GM23248 (cell line): ENCODE data around the gene TBCC.

ENCODE experiments used
- EZH2 ChIP-seq: fragments of 200-600 bp; sonication (generic); IDR thresholded peaks from 2 replicates; pipeline ENCODE4 v1.6.1; 2018; ENCODE audit warnings: antibody characterized with exemption, mild to moderate bottlenecking; ENCODE audit not compliant: insufficient read depth, poor library complexity, severe bottlenecking
- EZH2phosphoT487 ChIP-seq: fragments of 200-600 bp; sonication (generic); IDR thresholded peaks from 2 replicates; pipeline ENCODE4 v1.6.1; 2018; ENCODE audit warnings: antibody characterized with exemption, moderate library complexity, mild to moderate bottlenecking, low read depth; ENCODE audit not compliant: insufficient read depth

DNA sequence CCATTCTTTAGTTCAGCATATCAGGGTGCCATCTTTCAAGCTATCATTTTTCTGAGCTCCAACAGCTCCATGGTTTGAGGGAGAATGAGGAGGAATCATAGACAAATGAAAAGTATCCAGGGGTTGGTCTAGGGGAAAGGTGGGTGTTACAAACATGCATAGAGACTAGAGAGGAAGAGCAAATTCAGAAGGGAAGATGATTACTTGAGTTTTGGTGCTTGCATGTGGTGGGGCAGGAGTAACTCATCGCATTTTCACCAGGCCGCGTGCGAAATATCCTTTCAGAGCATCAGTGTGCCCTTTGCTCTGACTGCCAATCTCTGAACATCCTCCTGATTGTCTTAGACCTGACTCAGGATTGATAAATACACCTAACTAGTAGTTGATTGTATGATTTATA lies 28.3 kb upstream of the TBCC start:
- TF ChIP-seq EZH2, result no peak
- TF ChIP-seq EZH2phosphoT487, result no peak
